Prostate gland (tissue), 2 donors: Measurements from ENCODE around the gene FBXO44.
A peak's percentile ranks its signal among the peaks of the same experiment; 100 is the strongest.

Source experiments
- CTCF ChIP-seq, 4 experiments: fragments of 200-600 bp in 2 of 4; fragments of 450-650 bp in 2 of 4; sonication (generic) in 2 of 4; IDR thresholded peaks; 1 replicate in 3 of 4; 2 replicates in 1 of 4; pipeline ENCODE4 v1.5.1; 2016 to 2019; ENCODE audit warnings: antibody characterized with exemption in 4 of 4, mild to moderate bottlenecking in 2 of 4, moderate library complexity in 2 of 4
- POLR2A ChIP-seq: fragments of 450-650 bp; IDR thresholded peaks from one replicate; pipeline ENCODE4 v1.6.1; 2016; ENCODE audit warnings: antibody characterized with exemption, mild to moderate bottlenecking
- POLR2AphosphoS5 ChIP-seq: sonication (generic); formaldehyde crosslinking; IDR thresholded peaks from one replicate; pipeline ENCODE4 v1.6.1; 2017; ENCODE audit warnings: antibody characterized with exemption

- TF ChIP-seq CTCF (IDR thresholded peaks at IDR 0.05) (peak in 3 of 4 experiments; percentile 5 to 9 (median 6)), POLR2A (peak; percentile 69), POLR2AphosphoS5 (peak; percentile 58)
These were observed 26.5 kb downstream of the FBXO44 start, which contains the start of gene MAD2L2 for GRCh38 chr1:11681071-11681771.
